ENCODE data around the gene TOX4. TPM values are rescaled to one million over a fixed set of nuclear protein-coding genes. Genes with fewer than 3 reads are reported as not detected.

TOX4 gene
- total and polyA plus RNA-seq, 9 of the 15 experiments (the other 6 are each of a cell fraction or from before 2014, with no cell fraction given), result 9.9 to 76.5 (median 41.0) TPM

- Histone ChIP-seq H2AFZ (ENCODE audit: low read depth, low read length) (peak overlapping the region; percentile 90), H3K36me3 (ENCODE audit: control insufficient read depth, insufficient read depth, low read length) (peaks cover 18% of the 10 kb centered on the region; the same call in 2 of the 3 replicates), H3K79me2 (ENCODE audit: control insufficient read depth, insufficient read depth, low read length) (peaks cover 52% of the 10 kb centered on the region), H3K9me3 (replicated peaks; ENCODE audit: control insufficient read depth, insufficient read depth, low read depth, low read length) (no peaks in the 10 kb centered on the region), H3K9ac (ENCODE audit: insufficient read depth in 1 of 2, low read depth in 2 of 2, low read length in 2 of 2) (peak overlapping the region; percentile 91 to 93), H3K27me3 (ENCODE audit: control insufficient read depth in 2 of 2, insufficient read depth in 2 of 2, low read length in 2 of 2) (no peaks in the 10 kb centered on the region), H3K4me1 (replicated peaks in 1 of 2; ENCODE audit: control insufficient read depth in 2 of 2, insufficient read depth in 2 of 2, low read length in 2 of 2) (peaks cover 3 to 4% of the 10 kb centered on the region in 2 experiments; a peak in 3 of 5 replicates), H3K27ac (ENCODE audit: extremely low read depth, low read depth, low read length) (peak overlapping the region; percentile 84), H4K20me1 (replicated peaks; ENCODE audit: control insufficient read depth, insufficient read depth, low read length) (no peaks in the 10 kb centered on the region), H3K4me2 (ENCODE audit: insufficient read depth, low read length) (peak overlapping the region; percentile 91), H3K9me1 (ENCODE audit: control insufficient read depth, insufficient read depth, low read length) (no peaks in the 10 kb centered on the region), H3K4me3 (peak overlapping the region; percentile 99)
- BruUV-seq (replicated peaks), result no TSS peak
- intact Hi-C loops (cut with micrococcal nuclease) (no loop called here), in situ Hi-C loops (cut with MboI) (no loop called here)
- DNase-seq (ENCODE audit: extremely low read depth in 1 of 4, low spot score in 3 of 4) (no peak), FAIRE-seq (no peak), ATAC-seq (peak; percentile 64)
- ChIA-PET CTCF (ENCODE audit: low intra/inter-chr PET ratio) (no interaction called here), POLR2A (interaction anchor here (0.6 to 3.7 kb wide), 14 partner anchors 9 to 338 kb away, joined by 3 to 13 read pairs (median 4); partner anchors contain the start of genes RAB2B, SALL2 and SUPT16H)
- WGBS (ENCODE audit: insufficient coverage, low coverage, missing lambda C conversion rate), result 0% methylated on average over 4 of the region's 17 CpGs
- 0 out of 2 replicates have a peak, but pooled peaks have one; percentile 32 for TF ChIP-seq KAT7 (CRISPR knock-in tag; IDR thresholded peaks at IDR 0.05; ENCODE audit: borderline replicate concordance)
- no peak for TF ChIP-seq GATAD2B (IDR thresholded peaks at IDR 0.05; ENCODE audit: borderline replicate concordance)
- TF ChIP-seq NCOA2 (IDR thresholded peaks at IDR 0.05; ENCODE audit: partially characterized antibody in 2 of 2), result no peak
- TF ChIP-seq SAFB (IDR thresholded peaks at IDR 0.05; ENCODE audit: borderline replicate concordance, low read depth, low read length), result no peak
- TF ChIP-seq RERE (CRISPR knock-in tag; IDR thresholded peaks at IDR 0.05; ENCODE audit: borderline replicate concordance), result no peak
- no peak for TF ChIP-seq CUX1 (CRISPR knock-in tag; IDR thresholded peaks at IDR 0.05)
- no peak for TF ChIP-seq ZMIZ1 (IDR thresholded peaks at IDR 0.05; ENCODE audit: low read depth in 2 of 2, low read length in 2 of 2)
Measured at GRCh38 chr14:21455592-21455911, 21.4 kb upstream of the TOX4 start.
